Measurements from ENCODE around the gene TRIM44. TPM values are rescaled to one million over a fixed set of nuclear protein-coding genes. Genes with fewer than 3 reads are reported as not detected.

Gene TRIM44
- total RNA-seq, 4 donors from 2014 or later: 24.6 to 54.2 (median 35.8) TPM

DNA sequence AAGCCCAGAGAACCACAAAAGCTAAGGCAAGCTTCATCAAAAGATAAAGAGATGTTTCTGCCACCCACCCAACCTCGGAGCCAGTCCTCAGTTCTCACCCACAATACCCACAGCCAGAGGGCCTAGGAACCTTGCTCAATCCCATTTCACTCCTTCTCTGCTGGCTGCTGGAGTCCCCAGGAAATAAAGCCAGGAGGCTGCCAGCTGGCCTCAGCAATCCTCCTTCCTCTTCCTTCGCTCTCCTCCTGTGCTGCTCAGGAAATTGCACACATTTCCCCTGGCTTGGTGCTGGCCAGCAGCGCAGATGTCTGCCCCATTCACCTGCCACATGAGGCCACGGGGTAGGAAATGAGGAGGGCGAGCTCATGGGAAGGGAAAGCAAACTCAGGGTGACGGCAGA is 189.5 kb downstream of the TRIM44 start:
- Histone ChIP-seq H3K27ac (no peak overlapping the region), H3K36me3 (no peaks in the 10 kb centered on the region), H3K4me3 (replicated peaks in 1 of 3) (no peak overlapping the region), H3K27me3 (no peaks in the 10 kb centered on the region), H3K9me3 (no peaks in the 10 kb centered on the region), H3K4me1 (no peaks in the 10 kb centered on the region)
- peak in 1 of 2 donors; percentile 2 for DNase-seq
- TF ChIP-seq, protein P1, sequence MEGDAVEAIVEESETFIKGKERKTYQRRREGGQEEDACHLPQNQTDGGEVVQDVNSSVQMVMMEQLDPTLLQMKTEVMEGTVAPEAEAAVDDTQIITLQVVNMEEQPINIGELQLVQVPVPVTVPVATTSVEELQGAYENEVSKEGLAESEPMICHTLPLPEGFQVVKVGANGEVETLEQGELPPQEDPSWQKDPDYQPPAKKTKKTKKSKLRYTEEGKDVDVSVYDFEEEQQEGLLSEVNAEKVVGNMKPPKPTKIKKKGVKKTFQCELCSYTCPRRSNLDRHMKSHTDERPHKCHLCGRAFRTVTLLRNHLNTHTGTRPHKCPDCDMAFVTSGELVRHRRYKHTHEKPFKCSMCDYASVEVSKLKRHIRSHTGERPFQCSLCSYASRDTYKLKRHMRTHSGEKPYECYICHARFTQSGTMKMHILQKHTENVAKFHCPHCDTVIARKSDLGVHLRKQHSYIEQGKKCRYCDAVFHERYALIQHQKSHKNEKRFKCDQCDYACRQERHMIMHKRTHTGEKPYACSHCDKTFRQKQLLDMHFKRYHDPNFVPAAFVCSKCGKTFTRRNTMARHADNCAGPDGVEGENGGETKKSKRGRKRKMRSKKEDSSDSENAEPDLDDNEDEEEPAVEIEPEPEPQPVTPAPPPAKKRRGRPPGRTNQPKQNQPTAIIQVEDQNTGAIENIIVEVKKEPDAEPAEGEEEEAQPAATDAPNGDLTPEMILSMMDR (IDR thresholded peaks at IDR 0.05): no peak
- 69 to 77% methylated on average over 6 of the region's 6 CpGs for WGBS, 2 donors
- intact Hi-C loops (cut with DNase I): no loop called here

DNA sequence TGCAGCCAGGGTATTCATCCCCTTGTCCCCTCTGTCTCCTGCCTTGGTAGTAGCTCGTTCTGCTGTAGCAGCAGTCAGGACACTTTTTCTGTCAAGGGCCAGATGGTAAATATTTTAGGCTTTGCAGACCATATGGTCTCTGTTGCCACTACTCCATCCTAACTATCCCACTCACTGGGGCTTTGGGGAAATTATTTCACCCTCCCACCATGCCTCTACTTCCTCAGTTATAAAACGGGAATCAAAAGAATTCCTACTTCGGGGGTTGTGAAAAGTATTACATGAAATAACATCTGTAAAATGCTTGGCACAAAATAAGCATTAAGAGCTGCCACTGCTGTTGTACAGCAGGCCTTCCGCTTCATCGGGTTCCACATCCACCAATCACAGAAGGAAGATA is 191.4 kb downstream of the TRIM44 start:
- intact Hi-C loops (cut with DNase I): no loop called here
- Histone ChIP-seq H3K4me3 (replicated peaks in 1 of 3) (no peak overlapping the region), H3K4me1 (no peaks in the 10 kb centered on the region), H3K27me3 (no peaks in the 10 kb centered on the region), H3K36me3 (no peaks in the 10 kb centered on the region), H3K9me3 (no peaks in the 10 kb centered on the region), H3K27ac (no peak overlapping the region)
- no peak for TF ChIP-seq POLR2A (IDR thresholded peaks at IDR 0.05)
- TF ChIP-seq, protein P1 (IDR thresholded peaks at IDR 0.05): no peak
- 84% methylated on average over 5 of the region's 5 CpGs for WGBS, 2 donors
- no peak for DNase-seq

DNA sequence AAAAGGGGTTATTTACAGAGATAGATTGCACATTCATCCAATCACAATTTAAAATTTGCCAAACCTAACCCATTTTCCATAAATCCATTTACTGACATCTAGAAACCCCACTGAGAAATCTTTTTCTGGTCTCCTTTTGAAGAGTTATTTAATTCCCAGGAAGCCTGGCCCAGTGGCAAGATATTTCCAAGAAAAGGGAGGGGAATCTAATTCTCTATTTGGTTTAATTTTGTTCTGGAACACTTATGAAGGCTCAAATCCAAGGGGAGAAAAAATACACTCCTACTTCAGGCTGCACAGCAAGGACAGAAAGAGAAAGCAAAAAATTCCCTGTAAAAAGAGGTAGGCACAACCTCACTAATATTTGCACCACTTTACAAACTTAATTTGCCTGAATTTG is 193.1 kb downstream of the TRIM44 start:
- H3K27ac ChIP-seq: no peak overlapping the region
- H3K4me3 ChIP-seq (replicated peaks in 1 of 3): no peak overlapping the region
- TF ChIP-seq, protein P1 (IDR thresholded peaks at IDR 0.05): no peak
- no peak for TF ChIP-seq POLR2A (IDR thresholded peaks at IDR 0.05)
- intact Hi-C loops (cut with DNase I): no loop called here
- no peaks in the 10 kb centered on the region for H3K9me3 ChIP-seq
- no peaks in the 10 kb centered on the region for H3K27me3 ChIP-seq
- no peaks in the 10 kb centered on the region for H3K4me1 ChIP-seq
- no peak for DNase-seq
- no peaks in the 10 kb centered on the region for H3K36me3 ChIP-seq

DNA sequence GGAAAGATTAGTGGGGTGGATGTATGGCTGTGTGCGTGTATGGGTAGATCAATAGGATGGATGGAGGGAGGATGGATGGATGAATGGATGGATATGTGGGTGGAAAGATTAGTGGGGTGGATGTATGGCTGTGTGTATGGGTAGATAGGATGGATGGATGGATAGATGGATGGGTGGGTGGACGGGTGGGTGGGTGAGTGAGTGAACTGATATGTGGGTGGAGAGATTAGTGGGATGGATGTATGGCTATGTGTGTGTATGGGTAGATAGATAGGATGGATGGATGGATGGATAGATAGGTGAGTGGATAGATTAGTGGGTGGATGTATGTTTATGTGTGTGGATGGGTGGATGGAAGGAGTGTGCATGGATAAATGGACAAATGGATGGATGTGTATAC is 193.7 kb downstream of the TRIM44 start:
- no peak overlapping the region for H3K27ac ChIP-seq
- no peaks in the 10 kb centered on the region for H3K4me1 ChIP-seq
- DNase-seq: no peak
- TF ChIP-seq POLR2A (IDR thresholded peaks at IDR 0.05): no peak
- TF ChIP-seq, protein P1 (IDR thresholded peaks at IDR 0.05): no peak
- intact Hi-C loops (cut with DNase I): no loop called here
- WGBS, 2 donors: 87 to 93% methylated on average over 2 of the region's 2 CpGs
- H3K9me3 ChIP-seq: no peaks in the 10 kb centered on the region
- H3K4me3 ChIP-seq (replicated peaks in 1 of 3): no peak overlapping the region
- H3K27me3 ChIP-seq: no peaks in the 10 kb centered on the region
- H3K36me3 ChIP-seq: no peaks in the 10 kb centered on the region

DNA sequence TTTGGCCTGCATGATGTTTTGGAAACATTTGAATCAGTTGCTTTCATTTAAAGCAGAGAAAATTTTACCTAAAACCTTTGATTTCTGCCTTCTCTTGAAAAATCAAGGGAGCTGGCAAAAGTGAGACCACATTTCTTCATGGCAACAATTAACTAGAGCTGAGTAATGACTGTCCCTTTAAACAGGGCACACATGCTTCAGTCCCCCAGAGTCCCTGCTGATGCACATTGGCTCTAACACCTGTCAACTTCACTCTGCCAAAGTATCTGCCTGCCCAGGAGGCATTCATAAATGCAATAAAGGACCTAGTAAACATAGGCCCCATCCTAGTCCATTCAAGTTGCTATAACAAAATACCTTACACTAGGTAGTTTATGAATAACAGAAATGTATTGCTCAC is 194.2 kb downstream of the TRIM44 start:
- no peak for DNase-seq
- intact Hi-C loops (cut with DNase I): no loop called here
- no peaks in the 10 kb centered on the region for H3K4me1 ChIP-seq
- no peak overlapping the region for H3K27ac ChIP-seq
- no peak overlapping the region for H3K4me3 ChIP-seq (replicated peaks in 1 of 3)
- H3K27me3 ChIP-seq: no peaks in the 10 kb centered on the region
- no peaks in the 10 kb centered on the region for H3K36me3 ChIP-seq
- TF ChIP-seq POLR2A (IDR thresholded peaks at IDR 0.05): no peak
- TF ChIP-seq, protein P1 (IDR thresholded peaks at IDR 0.05): no peak
- H3K9me3 ChIP-seq: no peaks in the 10 kb centered on the region

Data from thyroid gland (tissue), 4 donors.